Neural crest cell (in vitro differentiated cells): ENCODE data around the gene NR1H2. TPM values are rescaled to one million over a fixed set of nuclear protein-coding genes. Genes with fewer than 3 reads are reported as not detected.

Experiments used
- DNase-seq: peaks from one replicate; pipeline ENCODE4 v3.0.0; 2021; ENCODE audit warnings: low read depth, mixed read lengths, low spot score
- H3K27ac Mint-ChIP-seq: one replicate; pipeline ENCODE4 v1.8.0; 2021; ENCODE audit warnings: mild to moderate bottlenecking, mixed read lengths; ENCODE audit not compliant: unreplicated experiment
- H3K27me3 Mint-ChIP-seq: 2 replicates; pipeline ENCODE4 v1.8.0; 2021; ENCODE audit warnings: low read depth, mild to moderate bottlenecking, mixed read lengths
- H3K36me3 Mint-ChIP-seq: 2 replicates; pipeline ENCODE4 v1.8.0; 2021; ENCODE audit warnings: low read depth, mild to moderate bottlenecking, mixed read lengths
- H3K4me1 Mint-ChIP-seq: 2 replicates; pipeline ENCODE4 v1.8.0; 2021; ENCODE audit warnings: mixed read lengths
- H3K4me3 Mint-ChIP-seq: one replicate; pipeline ENCODE4 v1.8.0; 2021; ENCODE audit warnings: mild to moderate bottlenecking, mixed read lengths
- H3K9me3 Mint-ChIP-seq: 2 replicates; pipeline ENCODE4 v1.8.0; 2021; ENCODE audit warnings: mixed read lengths
- total RNA-seq: library from RNA; stranded (reverse); gene quantifications from 2 replicates; pipeline ENCODE4 v1.2.1, GENCODE V29; 2021
- TF ChIP-seq, protein P1 (sequence below): fragments of 200-600 bp; sonication (generic); conservative IDR thresholded peaks from 2 replicates; pipeline ENCODE4 v1.5.0; 2021; ENCODE audit warnings: antibody characterized with exemption, mild to moderate bottlenecking

Gene NR1H2
- total RNA-seq, 1 donor from 2014 or later: 22.8 TPM

DNA sequence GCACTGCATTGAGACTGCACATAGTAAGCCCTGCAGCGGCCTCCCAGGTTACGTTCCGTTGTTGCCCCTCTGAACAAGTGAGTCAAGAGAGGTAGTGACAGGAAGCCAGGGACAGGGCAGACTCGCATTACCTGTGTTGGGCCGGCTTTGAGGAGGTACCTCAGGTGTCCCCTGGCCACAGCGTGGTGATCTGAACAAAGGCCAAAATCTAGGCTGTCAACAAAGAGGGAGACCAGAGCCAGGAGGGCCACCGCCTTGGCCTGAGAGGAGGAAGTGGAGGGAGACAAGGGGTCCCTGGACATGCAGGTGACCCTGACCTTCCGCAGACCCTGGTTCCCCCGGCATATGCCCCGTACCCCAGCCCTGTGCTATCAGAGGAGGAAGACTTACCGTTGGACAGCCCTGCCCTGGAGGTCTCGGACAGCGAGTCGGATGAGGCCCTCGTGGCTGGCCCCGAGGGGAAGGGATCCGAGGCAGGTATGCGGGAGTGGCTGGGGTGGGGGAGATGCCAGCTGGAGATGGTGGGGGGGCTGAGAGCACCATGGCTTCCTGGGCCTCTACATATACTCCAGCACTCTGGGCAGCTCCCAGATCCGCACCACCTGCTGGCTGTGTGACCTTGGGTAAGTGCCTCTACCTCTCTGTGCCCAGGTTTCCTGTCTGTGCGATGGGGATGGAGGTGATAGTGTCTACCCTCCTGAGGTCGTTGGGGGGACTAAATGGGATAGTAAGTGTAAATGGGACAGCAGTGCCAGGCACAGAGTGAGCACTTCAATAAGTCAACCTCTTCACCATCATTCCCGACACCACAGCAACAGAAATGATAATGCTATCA, 47.2 kb downstream of the NR1H2 start:
- H3K4me3 Mint-ChIP-seq: no peak overlapping the region
- H3K9me3 Mint-ChIP-seq: no peaks in the 10 kb centered on the region

DNA sequence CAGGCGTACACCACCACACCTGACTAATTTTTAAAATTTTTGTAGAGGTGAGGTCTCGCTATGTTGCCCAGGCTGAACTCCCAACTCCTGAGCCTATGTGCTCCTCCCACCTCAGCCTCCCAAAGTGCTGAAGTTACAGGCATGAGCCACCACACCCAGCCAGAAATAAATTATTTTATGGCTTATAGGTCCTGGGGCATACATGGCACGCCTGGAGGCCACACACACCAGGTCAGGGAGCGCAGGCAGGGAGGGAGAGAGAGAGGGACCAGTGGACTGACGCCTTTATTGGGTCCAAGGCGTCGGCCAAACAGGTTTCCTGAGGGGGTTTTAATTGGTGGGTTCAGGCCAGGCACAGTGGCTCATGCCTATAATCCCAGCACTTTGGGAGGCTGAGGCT, 49.3 kb downstream of the NR1H2 start:
- no peak overlapping the region for H3K27ac Mint-ChIP-seq
- DNase-seq: no peak
- no peaks in the 10 kb centered on the region for H3K36me3 Mint-ChIP-seq
- H3K9me3 Mint-ChIP-seq: no peaks in the 10 kb centered on the region
- peaks cover 4% of the 10 kb centered on the region for H3K4me1 Mint-ChIP-seq
- TF ChIP-seq, protein P1, sequence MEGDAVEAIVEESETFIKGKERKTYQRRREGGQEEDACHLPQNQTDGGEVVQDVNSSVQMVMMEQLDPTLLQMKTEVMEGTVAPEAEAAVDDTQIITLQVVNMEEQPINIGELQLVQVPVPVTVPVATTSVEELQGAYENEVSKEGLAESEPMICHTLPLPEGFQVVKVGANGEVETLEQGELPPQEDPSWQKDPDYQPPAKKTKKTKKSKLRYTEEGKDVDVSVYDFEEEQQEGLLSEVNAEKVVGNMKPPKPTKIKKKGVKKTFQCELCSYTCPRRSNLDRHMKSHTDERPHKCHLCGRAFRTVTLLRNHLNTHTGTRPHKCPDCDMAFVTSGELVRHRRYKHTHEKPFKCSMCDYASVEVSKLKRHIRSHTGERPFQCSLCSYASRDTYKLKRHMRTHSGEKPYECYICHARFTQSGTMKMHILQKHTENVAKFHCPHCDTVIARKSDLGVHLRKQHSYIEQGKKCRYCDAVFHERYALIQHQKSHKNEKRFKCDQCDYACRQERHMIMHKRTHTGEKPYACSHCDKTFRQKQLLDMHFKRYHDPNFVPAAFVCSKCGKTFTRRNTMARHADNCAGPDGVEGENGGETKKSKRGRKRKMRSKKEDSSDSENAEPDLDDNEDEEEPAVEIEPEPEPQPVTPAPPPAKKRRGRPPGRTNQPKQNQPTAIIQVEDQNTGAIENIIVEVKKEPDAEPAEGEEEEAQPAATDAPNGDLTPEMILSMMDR: no peak
- peaks cover 21% of the 10 kb centered on the region for H3K27me3 Mint-ChIP-seq
- no peak overlapping the region for H3K4me3 Mint-ChIP-seq

More for the DNA sequence above, 47.2 kb downstream of the NR1H2 start:
- Mint-ChIP-seq H3K36me3 (no peaks in the 10 kb centered on the region), H3K4me1 (peaks cover 16% of the 10 kb centered on the region), H3K27me3 (peaks cover 31% of the 10 kb centered on the region), H3K27ac (no peak overlapping the region)
- DNase-seq: no peak
- TF ChIP-seq, protein P1: no peak

DNA sequence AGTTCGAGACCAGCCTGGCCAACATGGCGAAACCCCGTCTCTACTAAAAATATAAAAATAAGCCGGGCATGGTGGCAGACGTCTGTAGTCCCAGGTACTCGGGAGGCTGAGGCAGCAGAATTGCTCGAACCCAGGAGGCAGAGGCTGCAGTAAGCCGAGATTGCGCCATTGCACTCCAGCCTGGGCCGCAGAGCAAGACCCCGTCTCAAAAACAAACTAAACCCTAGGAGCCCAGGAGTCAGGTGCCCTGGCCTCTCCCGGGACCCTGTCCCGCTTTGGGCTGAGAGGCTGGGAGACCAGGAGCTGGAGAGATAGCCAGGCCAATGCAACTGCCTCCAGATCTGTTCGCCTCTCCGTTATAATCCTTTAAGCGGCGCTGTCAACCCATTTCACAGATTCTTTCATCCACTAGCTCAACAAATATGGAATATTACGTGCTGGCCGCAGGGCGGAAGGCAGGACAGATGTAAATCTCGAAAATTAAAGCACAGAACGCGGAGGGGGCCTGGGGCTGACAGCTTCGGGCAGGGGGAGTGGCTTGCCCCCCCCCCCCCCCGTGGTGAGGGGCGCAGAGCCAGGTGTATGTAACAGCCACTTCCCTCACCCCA, 51.2 kb downstream of the NR1H2 start:
- Mint-ChIP-seq H3K4me1 (peaks cover 11% of the 10 kb centered on the region), H3K4me3 (no peak overlapping the region), H3K36me3 (no peaks in the 10 kb centered on the region), H3K27ac (no peak overlapping the region), H3K27me3 (peaks cover 26% of the 10 kb centered on the region), H3K9me3 (no peaks in the 10 kb centered on the region)
- TF ChIP-seq, protein P1: no peak
- no peak for DNase-seq

DNA sequence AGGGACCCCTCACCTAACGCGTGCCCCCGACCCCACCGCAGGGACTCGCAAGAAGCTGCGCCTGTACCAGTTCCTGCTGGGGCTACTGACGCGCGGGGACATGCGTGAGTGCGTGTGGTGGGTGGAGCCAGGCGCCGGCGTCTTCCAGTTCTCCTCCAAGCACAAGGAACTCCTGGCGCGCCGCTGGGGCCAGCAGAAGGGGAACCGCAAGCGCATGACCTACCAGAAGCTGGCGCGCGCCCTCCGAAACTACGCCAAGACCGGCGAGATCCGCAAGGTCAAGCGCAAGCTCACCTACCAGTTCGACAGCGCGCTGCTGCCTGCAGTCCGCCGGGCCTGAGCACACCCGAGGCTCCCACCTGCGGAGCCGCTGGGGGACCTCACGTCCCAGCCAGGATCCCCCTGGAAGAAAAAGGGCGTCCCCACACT, 51.8 kb downstream of the NR1H2 start:
- TF ChIP-seq, protein P1: no peak
- H3K9me3 Mint-ChIP-seq: no peaks in the 10 kb centered on the region
- H3K27ac Mint-ChIP-seq: no peak overlapping the region
- H3K27me3 Mint-ChIP-seq: peaks cover 31% of the 10 kb centered on the region
- no peak overlapping the region for H3K4me3 Mint-ChIP-seq
- DNase-seq: no peak
- peaks cover 11% of the 10 kb centered on the region for H3K4me1 Mint-ChIP-seq
- H3K36me3 Mint-ChIP-seq: no peaks in the 10 kb centered on the region

DNA sequence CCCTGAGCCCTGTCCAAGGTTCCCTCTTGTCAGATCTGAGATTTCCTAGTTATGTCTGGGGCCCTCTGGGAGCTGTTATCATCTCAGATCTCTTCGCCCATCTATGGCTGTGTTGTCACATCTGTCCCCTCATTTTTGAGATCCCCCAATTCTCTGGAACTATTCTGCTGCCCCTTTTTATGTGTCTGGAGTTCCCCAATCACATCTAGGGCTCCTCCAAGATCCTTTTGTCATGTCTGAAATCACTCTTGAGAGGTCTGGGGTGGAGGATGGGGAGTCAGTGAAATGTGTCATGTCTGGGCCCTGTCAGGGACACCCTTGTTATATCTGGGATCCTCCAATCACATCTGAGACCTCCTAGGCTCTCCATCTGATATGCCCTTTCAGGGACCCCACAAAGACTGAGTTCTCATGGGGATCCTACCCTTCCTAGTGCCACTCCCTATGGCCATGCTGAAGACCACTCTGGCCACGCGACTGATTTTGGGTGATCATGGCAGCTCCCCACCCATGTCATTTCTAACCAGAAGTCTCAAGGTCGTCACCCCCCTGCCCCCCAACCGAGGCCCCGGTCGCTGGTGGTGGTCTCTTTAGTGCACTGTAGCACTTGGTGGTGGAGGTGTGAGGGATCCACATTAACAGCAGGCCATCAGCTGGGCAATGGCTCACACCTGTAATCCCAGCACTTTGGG, 52.7 kb downstream of the NR1H2 start:
- no peak overlapping the region for H3K4me3 Mint-ChIP-seq
- no peak overlapping the region for H3K27ac Mint-ChIP-seq
- DNase-seq: no peak
- TF ChIP-seq, protein P1: no peak
- peaks cover 11% of the 10 kb centered on the region for H3K4me1 Mint-ChIP-seq
- H3K27me3 Mint-ChIP-seq: peaks cover 40% of the 10 kb centered on the region
- H3K36me3 Mint-ChIP-seq: no peaks in the 10 kb centered on the region
- H3K9me3 Mint-ChIP-seq: no peaks in the 10 kb centered on the region
